HG03520 (cell line): Measurements from ENCODE around the gene ZC2HC1C.
"Not testable (repeated sequence)": the region's sequence is repeated elsewhere in the genome, so short reads cannot be mapped to it uniquely, and the experiment has no call there.

Source experiments
- ATAC-seq: cut with Tn5 transposase; IDR thresholded peaks from one replicate; pipeline ENCODE4 v1.9.1; 2021; ENCODE audit warnings: mild to moderate bottlenecking, moderate library complexity; ENCODE audit not compliant: unreplicated experiment

ZC2HC1C gene

DNA sequence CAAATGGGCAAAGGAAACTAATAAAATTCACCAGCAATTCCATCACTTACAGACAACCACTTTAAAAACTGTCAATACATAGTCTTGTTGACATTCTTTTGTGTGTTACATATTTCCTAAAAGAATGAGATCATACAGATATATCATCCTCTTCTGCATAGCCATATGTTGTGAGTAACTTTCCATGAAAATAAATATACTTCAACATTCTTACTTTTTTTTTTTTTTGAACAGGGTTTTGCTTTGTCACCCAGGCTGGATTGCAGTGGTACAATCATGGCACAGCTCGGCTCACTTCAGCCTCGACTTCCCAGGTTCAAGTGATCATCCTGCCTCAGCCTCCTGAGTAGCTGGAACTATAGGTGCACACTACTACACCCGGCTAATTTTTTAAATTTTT, 20.9 kb downstream of the ZC2HC1C start:
- no peak for ATAC-seq

DNA sequence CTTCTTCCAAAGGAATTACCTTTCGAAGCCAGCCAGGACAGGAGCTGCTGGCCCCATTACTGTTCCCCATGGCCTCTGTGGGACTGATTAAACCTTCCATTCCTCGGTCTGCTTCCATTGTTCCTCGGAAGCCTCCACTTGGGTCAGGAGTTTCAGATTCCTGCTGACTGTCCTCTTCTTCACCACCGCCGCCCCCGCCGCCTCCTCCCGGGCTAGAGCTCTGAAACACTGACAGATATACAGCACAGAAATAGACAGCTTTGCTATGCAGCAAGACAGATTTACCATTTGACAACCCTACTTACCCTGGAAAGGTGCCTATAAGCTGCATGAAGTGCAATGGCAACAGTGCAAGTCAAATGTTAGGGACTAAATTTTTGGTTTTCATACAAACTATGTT, 21.8 kb downstream of the ZC2HC1C start:
- ATAC-seq: no peak

DNA sequence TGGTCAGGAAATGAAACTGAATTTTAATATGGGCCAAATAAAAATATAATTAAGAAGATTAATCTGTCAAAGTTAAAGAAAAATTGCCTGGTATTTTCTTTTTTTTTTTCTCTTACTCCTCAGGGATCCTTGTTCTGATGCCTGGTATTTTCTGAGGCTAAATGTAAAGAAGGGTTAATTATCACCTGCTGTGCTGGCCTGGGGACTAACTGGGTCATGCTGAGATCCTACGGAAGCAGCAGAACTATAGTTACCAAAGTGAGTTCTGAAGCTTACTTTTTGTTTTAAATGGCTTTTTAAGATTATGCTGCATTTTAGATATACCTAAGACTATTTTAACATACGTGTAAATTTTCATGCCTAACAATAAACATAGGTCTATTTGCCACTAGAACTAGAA, 23.3 kb downstream of the ZC2HC1C start:
- ATAC-seq: no peak

DNA sequence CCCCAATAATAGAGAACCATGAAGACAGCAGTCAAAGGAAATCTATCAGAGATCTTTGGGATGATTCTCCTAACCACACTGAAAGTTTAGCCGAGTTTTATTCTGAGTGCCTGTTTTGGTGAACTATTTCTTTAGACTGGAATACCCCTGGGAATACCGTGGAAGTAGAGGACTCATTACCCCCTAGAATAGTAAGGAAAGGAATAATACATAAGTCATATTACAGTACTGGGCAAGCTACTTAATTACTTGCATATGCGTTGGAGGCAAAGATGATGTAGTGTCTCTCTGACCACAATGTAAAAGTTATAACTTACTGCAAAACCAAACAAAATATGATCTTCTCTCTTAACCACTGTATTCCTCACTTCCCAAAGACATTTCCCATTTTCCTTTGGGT, 25.5 kb downstream of the ZC2HC1C start:
- ATAC-seq: no peak

DNA sequence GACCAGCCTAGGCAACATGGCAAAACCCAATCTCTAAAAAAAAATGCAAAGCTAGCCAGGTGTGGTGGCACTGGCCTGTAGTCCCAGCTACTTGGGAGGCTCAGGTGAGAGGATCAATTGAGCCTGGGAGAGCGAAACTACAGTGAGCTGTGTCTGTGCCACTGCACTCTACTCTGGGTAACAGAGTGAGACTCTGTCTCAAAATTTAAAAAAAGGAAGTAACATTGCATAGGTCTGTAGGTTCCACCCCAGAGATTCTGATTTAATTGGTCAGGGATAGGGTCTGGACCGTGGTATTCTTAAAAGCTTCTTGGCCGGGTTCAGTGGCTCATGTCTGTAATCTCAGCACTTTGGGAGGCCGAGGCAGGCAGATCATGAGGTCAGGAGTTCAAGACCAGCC, 26.2 kb downstream of the ZC2HC1C start:
- ATAC-seq: no peak

DNA sequence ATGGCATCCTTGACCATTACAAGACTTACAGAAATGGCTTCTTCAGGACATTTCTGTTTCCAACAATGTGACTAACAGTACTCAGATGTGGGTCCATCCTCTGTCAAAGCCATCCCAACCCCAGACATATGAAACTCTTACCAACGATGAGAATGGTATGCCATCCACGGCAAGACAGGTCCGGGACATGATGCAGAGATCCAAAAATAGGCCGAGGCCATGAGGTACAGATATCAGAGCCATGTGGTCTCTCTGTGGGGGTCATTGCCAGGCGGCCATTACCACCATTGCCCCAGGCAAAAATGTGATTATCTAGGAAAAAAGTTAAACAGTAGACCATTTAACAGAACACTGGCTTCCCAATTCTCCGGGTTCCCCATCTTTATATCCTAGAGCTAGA, 27.5 kb downstream of the ZC2HC1C start:
- no peak for ATAC-seq

DNA sequence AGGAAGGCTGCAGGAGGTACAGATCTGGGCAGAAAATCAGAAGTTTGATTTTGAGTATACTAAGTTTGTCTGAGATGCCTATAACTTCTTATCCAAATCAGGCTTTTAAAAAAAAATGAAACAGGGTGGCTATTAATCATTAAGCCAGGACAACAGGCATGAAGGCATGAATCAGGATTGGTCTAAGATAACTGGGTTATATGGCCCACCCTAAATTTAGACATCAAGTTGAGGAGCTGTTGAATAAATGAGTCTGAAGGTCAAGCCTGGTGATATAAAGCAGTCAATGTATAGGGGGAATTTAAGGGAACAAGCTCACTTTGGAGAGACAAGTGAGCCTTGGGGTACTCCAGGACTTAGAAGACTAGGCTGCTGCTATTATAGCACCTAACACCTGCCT, 28.8 kb downstream of the ZC2HC1C start:
- no peak for ATAC-seq

DNA sequence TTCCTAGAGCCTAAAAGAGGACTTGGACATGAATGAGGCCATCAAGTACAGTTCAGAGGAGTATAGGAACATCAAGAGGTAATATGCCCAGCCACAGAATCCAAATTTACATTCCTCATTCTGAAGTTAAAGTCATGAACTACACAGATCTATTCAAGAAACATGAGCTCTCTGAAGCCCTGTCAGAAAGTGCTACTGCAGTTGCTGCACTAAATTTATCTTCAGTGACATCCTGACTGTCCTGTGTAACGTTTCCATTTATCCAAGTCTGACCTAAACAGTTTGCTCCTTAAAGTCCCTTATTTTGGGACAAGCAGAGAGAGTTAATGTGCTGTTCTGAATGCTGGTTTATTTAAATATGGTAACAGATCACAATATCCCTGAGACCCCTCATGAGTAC, 29.2 kb downstream of the ZC2HC1C start:
- no peak for ATAC-seq

DNA sequence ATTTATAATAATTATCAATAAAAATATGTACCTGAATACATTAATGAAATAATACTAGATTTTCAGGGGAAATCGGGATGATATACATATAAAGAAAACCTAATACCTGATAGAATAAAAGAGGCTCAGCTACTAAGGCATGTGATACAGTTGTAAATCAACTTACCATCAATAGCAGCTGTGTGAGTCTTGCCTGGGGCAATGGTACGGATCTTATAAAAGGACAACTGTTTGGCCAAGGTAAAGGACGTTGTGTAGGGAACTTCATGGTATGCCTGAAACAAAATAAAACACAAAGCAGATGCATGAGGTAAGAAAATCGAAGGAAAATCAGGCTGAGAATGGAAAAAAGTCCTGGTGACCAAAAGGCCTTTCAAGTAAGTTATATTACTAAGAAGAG, 32.0 kb downstream of the ZC2HC1C start:
- no peak for ATAC-seq

DNA sequence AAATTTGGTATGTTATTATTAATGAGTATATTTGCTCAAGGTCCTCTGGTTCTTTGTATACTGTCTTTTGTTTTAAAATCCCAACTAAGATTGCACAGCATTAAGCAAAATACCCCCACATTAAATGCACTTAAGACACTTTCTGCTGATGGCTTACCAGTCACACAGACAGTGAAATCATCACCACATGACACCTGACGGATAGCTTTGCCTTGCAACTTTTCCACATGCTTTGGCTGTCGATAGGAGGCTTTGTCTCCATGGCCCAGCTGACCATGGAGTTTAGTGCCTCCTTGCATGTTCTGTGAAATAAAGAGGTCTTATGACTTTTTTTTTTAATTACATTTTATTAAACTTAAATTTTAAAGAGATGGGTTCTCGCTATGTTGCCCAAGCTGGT, 37.7 kb downstream of the ZC2HC1C start:
- ATAC-seq: no peak

DNA sequence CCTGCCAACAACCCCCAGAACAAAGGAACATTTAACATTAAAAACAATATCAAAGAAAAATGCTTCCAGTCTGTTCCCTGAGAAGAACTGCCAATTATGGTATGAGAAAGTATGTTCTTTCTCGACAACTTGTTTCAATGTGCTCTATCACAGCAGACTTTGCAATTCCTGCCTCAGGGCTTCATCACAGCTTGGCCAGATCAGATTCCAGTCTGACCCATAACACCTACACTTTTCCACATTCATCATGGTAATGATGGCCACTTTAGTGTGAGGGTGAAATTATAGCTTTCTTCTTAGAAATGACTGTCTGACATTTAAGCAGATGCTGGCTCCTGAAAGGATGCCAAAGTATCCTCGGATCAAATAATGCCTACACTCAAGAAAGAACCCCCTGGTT, 40.4 kb downstream of the ZC2HC1C start:
- ATAC-seq: no peak

DNA sequence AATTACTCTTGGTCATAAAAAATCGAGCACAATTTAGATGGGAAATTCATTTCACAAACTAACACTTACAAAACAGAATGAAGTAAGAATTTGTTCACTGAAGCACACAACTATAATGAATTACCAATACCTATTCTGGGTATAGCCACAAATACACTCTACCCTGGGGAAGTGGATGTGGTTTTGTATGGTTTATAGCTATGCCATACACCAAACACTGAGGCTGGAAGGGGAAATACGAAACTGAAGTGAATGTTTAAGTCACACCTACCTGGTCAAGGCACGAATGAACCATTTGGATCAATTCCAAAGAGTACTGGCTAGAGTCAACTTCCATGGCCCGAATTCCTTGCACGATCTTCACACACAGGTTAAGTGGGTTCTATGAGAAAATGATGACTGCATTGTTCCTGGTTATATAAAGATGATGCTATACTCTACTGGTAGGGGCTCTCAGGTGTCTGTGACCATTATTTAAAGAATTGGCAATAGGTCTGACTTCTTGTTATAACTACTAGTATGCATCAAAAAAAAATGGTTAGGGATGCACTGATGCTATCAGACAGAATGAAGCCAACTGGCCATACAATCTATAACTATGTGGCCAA, 44.6 kb downstream of the ZC2HC1C start:
- no peak for ATAC-seq

DNA sequence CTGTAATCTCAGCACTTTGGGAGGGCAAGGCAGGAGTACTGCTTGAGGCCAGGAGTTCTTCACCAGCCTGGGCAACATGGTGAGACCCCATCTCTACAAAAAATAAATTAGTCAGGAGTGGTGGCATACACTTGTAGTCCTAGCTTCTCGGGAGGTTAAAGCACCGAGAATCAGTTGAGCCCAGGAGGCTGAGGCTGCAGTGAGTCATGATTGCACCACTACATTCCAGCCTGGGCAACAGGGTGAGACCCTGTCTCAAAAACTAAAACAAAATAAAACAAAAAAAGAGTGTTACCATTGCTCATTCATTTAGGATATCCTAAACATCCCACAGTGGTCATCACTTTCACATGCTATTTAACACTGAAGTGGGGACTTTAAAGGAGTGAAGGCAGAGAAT, 49.6 kb downstream of the ZC2HC1C start:
- no peak for ATAC-seq

DNA sequence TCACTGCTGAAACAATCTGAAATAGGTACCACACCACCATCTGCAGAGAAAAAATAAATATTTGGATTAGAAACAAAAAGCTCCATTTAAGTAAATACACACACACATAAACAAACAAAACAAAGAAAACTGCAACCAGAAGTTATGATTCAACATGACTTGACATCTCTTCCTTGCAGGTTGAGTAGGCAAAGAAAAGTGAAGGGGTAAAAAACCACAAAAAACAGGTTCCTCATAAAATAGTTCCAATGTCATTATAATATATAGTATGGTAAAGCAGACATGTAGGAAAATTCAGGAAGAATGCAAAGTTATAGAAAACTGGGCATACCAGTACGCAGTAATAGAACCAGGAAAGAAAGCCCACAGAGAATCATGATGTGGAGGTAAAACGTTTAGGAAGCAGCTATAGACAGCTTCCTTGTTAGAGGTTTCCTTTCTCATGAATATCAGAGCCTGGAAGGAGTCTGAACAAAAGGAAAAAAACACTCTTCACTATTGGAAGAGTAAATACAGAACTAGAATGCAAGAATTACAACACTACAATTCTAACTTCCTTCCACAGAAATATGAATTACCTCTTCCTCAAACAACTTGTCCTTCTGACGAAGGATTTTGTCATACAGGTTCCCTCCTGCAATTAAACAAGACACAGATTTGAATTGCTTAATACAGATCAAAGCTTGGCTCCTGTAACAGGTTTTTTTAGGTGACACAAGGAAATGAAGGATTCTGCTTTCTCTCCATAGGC, 51.3 kb downstream of the ZC2HC1C start:
- ATAC-seq: no peak

DNA sequence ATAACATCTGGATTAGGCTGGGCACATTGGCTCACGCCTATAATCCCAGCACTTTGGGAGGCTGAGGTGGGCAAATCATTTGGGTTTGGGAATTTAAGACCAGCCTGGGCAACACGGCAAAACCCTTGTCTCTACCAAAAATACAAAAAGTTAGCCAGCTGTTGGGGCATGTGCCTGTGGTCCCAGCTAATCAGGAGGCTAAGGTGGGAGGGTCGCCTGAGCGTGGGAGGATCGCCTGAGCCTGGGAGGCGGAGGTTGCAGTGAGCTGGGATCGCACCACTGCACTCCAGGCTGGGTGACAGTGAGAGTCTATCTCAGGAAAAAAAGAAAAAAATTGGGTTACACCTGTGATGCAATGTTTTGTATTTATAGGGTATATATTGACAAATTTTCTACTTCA, 52.1 kb downstream of the ZC2HC1C start:
- ATAC-seq: no peak

DNA sequence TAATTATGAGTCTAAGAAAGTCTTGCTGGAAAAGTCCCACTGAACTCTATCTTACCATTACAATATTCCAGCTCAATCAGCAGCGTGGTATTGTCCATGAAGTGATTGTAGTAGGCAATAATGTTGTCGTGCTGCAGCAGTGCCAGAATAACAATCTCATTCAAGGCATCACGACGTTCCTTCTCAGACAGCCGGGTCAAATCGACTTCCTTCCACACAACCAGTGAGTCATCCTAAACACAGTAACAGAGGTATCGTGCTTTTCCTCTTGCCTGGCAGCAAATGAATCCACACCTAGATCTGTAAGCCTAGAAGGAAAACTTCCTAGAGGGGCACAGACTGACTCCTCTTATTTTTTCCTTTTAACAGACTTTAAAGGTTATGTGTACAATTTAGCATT, 54.5 kb downstream of the ZC2HC1C start:
- no peak for ATAC-seq

DNA sequence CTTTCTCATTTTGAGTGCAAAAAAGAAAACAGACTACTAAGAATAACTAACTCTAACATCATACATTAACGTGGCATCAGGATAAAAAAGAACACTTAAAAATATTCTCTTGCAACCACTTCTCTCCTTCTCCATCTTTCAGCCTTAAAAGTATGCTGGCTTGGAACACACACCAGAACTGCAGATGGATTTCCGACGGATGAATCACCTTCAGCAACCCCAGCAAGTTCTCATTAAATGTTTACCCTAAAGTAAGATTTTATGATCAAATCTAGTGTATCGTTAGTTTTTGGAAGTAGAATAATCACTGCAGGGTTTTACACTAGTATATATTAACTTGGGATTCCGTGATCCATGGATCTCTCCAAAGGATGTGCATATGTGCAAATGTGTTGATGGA, 56.2 kb downstream of the ZC2HC1C start:
- no peak for ATAC-seq

DNA sequence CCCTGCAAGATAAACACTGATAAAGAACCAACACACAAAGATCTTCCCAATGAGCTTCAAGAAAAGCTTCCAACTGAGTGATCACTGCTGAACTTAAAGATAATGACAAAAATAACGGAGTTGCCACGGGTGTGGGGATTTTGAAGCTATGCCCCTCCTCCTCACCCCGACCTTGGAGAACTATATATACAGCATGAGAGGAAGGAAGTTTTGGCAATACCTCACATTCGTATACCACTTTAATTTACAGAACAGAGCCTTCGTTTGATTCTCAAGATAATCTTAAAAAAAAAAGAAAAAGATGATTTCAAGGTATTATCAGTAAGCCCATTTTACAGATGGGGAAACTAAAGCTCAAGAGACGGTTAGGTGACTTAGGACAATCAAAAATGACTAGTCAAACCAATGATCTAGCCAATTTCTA, 56.7 kb downstream of the ZC2HC1C start:
- ATAC-seq: no peak

DNA sequence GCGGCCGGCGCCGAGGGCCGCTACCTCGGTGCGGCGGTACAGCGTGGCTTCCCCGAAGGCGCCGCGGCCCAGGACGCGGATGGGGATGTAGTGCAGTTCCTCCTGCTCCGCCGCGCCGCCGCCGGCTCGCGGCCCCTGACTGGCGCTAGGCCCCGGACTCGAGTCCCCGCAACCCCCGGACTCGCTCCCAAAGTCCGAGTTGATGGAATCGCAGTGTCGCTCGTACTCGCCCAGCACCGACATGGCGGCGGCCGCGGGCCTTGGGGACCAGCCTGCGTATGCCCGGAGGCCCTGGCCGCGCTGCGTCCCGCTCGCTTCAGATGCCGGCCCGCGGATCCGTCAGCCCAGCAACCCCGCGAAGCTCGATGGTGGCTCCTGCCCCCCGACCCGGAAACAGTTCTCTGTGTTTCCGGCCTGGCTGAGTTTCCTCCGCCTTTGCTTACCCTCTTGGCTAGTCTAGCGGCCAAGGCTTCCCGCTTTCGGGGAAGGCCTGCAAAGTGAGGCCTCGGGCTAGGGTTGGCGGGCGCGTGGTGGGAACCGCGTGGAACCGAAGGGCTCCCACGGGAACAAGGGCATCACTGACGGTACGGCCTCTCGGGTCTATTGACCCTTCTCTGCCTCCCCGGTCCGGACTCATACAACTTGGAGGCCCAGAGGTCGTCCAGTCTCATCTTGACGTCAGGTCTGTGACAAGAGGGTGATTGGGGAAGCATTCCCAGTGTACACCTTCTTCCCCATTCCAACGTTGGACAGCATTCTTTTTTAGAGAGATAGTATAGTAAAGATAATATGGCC, 57.4 kb downstream of the ZC2HC1C start, which contains the start of gene NEK9:
Gene NEK9 (minus strand): TSS at position 370 of the 795 bp plus-strand sequence. CDS start 127 bp downstream, at position 243.
- ATAC-seq: peak; percentile 81

DNA sequence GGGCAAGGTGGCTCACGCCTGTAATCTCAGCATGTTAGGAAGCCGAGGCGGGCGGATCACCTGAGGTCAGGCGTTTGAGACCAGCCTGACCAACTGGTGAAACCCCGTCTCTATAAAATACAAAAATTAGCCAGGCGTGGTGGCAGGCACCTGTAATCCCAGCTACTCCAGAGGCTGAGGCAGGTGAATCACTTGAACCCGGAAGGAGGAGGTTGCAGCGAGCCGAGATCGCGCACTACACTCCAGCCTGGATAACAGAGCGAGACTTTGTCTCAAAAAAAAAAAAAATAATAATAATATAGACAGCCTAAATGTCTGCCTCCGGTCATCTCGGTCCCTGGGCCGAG, 58.0 kb downstream of the ZC2HC1C start:
- ATAC-seq: not testable (repeated sequence)

DNA sequence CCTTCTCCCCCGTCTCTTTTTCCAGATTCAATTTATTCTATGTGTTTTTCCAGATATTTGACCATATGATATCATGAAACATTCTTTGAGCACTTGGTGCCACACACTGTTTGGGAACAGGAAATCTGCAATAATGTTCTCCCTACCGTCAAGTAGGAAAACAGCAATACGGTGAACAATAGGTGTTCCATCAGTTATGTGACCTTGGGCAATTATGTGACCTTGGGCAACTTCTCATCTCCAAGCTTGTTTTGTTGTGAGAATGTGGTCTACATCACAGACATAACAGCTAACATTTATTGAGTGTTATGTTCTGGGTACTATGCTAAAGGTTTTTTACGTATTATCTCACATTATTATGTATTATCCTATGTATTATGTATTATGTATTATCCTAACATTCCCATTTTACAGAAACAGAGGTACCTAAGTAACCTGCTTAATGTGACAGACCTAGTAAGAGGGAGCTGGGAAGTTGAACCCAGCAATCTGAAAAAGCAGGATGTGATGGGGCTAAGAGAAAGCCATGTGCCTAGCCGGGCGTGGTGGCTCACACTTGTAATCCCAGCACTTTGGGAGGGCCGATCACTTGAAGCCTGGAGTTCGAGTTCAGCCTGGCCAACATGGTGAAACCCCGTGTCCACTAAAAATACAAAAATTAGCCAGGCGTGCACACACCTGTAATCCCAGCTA, 58.6 kb downstream of the ZC2HC1C start:
- no peak for ATAC-seq
